Measurements from ENCODE around the gene MAP4K2. TPM values are rescaled to one million over a fixed set of nuclear protein-coding genes. Genes with fewer than 3 reads are reported as not detected.

The MAP4K2 gene
- total and polyA plus RNA-seq, 2 of the 13 experiments (the other 11 are each of a cell fraction or from before 2014, with no cell fraction given), result 8.3 to 17.6 TPM

DNA sequence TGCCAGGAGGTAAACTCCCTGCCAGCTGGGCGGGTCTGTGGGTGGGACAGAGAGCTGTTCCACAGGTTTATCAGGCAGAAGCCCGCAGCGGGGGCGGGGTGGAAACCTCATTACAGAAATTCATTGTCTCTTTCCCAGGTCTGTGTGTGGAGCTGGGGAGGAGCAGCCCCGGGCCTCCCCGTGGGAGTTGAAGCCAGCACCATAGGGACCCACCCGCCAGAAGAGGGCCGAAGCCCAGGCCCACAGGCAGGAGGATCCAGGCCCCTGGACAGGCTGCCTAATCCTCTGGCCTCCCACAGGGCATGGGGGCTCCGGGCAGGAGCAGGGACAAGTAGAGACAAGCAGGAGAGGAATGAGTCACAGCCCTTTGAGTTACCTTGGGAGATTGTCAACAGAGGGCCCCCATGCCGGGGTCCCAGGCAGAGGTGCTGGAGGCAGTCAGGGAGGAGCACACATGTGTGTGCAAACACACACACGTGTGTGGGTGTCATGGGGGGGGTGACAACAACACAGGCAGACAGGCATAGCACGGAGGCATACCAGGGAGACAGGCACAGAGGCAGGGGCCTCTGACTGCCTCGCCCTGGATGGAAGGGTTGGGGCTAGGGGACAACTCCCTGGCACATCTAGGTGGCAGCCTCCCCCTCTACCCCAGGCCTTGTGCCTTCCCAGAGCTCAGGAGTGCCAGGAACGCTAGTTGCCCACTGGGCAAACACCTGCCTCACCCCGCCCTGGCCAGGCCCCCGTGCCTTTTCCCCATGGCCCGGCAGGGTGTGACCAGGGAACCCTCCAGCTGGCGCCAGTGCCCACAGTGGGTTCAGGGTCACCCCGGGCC lies 40.1 kb upstream of the MAP4K2 start (continued):
- TF ChIP-seq, protein P1, sequence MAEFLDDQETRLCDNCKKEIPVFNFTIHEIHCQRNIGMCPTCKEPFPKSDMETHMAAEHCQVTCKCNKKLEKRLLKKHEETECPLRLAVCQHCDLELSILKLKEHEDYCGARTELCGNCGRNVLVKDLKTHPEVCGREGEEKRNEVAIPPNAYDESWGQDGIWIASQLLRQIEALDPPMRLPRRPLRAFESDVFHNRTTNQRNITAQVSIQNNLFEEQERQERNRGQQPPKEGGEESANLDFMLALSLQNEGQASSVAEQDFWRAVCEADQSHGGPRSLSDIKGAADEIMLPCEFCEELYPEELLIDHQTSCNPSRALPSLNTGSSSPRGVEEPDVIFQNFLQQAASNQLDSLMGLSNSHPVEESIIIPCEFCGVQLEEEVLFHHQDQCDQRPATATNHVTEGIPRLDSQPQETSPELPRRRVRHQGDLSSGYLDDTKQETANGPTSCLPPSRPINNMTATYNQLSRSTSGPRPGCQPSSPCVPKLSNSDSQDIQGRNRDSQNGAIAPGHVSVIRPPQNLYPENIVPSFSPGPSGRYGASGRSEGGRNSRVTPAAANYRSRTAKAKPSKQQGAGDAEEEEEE (CRISPR knock-in tag; IDR thresholded peaks at IDR 0.05; ENCODE audit: borderline replicate concordance), result no peak
- TF ChIP-seq ASH2L (IDR thresholded peaks at IDR 0.05; ENCODE audit: insufficient read length, low read depth, low read length), result no peak
- peak; percentile 30; the same call in 1 of the 2 replicates for TF ChIP-seq FOXJ3 (CRISPR knock-in tag; IDR thresholded peaks at IDR 0.05; ENCODE audit: borderline replicate concordance)
- TF ChIP-seq DNMT3B (CRISPR knock-in tag; conservative IDR thresholded peaks at IDR 0.05), result 0 out of 2 replicates have a peak, but pooled peaks have one; percentile 43
- TF ChIP-seq, protein P2, sequence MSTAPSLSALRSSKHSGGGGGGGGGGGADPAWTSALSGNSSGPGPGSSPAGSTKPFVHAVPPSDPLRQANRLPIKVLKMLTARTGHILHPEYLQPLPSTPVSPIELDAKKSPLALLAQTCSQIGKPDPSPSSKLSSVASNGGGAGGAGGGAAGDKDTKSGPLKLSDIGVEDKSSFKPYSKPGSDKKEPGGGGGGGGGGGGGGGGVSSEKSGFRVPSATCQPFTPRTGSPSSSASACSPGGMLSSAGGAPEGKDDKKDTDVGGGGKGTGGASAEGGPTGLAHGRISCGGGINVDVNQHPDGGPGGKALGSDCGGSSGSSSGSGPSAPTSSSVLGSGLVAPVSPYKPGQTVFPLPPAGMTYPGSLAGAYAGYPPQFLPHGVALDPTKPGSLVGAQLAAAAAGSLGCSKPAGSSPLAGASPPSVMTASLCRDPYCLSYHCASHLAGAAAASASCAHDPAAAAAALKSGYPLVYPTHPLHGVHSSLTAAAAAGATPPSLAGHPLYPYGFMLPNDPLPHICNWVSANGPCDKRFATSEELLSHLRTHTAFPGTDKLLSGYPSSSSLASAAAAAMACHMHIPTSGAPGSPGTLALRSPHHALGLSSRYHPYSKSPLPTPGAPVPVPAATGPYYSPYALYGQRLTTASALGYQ (CRISPR knock-in tag; IDR thresholded peaks at IDR 0.05), result no peak; the same call in 1 of the 2 replicates
- TF ChIP-seq ZNF891 (CRISPR knock-in tag; IDR thresholded peaks at IDR 0.05), result no peak
- peak; percentile 55; the same call in 1 of the 2 replicates for TF ChIP-seq KAT8 (CRISPR knock-in tag; IDR thresholded peaks at IDR 0.05)
- TF ChIP-seq ZNF205 (CRISPR knock-in tag; IDR thresholded peaks at IDR 0.05), result 0 out of 2 replicates have a peak, but pooled peaks have one; percentile 28
- no peak for TF ChIP-seq ZNF567 (CRISPR knock-in tag; IDR thresholded peaks at IDR 0.05; ENCODE audit: borderline replicate concordance)
- TF ChIP-seq, protein P3, sequence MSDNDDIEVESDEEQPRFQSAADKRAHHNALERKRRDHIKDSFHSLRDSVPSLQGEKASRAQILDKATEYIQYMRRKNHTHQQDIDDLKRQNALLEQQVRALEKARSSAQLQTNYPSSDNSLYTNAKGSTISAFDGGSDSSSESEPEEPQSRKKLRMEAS (IDR thresholded peaks at IDR 0.05), result peak; percentile 72; the same call in 1 of the 2 replicates
- TF ChIP-seq, protein P4, sequence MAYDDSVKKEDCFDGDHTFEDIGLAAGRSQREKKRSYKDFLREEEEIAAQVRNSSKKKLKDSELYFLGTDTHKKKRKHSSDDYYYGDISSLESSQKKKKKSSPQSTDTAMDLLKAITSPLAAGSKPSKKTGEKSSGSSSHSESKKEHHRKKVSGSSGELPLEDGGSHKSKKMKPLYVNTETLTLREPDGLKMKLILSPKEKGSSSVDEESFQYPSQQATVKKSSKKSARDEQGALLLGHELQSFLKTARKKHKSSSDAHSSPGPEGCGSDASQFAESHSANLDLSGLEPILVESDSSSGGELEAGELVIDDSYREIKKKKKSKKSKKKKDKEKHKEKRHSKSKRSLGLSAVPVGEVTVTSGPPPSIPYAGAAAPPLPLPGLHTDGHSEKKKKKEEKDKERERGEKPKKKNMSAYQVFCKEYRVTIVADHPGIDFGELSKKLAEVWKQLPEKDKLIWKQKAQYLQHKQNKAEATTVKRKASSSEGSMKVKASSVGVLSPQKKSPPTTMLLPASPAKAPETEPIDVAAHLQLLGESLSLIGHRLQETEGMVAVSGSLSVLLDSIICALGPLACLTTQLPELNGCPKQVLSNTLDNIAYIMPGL (CRISPR knock-in tag; IDR thresholded peaks at IDR 0.05; ENCODE audit: borderline replicate concordance in 1 of 2, low read depth in 1 of 2), result peak in 1 of 2 experiments; percentile 52; a peak in 1 of 4 replicates
- TF ChIP-seq SIX4 (CRISPR knock-in tag; IDR thresholded peaks at IDR 0.05), result no peak
- TF ChIP-seq ZFY (CRISPR knock-in tag; IDR thresholded peaks at IDR 0.05), result peak; percentile 45; the same call in 1 of the 2 replicates
- TF ChIP-seq RBFOX2 (IDR thresholded peaks at IDR 0.05; ENCODE audit: low read depth, low read length), result no peak
- TF ChIP-seq CCAR2 (optimal IDR thresholded peaks at IDR 0.05; ENCODE audit: low read depth, low read length), result no peak
- TF ChIP-seq ZFX (CRISPR knock-in tag; IDR thresholded peaks at IDR 0.05; ENCODE audit: low read depth), result peak; percentile 60
- TF ChIP-seq, protein P5, sequence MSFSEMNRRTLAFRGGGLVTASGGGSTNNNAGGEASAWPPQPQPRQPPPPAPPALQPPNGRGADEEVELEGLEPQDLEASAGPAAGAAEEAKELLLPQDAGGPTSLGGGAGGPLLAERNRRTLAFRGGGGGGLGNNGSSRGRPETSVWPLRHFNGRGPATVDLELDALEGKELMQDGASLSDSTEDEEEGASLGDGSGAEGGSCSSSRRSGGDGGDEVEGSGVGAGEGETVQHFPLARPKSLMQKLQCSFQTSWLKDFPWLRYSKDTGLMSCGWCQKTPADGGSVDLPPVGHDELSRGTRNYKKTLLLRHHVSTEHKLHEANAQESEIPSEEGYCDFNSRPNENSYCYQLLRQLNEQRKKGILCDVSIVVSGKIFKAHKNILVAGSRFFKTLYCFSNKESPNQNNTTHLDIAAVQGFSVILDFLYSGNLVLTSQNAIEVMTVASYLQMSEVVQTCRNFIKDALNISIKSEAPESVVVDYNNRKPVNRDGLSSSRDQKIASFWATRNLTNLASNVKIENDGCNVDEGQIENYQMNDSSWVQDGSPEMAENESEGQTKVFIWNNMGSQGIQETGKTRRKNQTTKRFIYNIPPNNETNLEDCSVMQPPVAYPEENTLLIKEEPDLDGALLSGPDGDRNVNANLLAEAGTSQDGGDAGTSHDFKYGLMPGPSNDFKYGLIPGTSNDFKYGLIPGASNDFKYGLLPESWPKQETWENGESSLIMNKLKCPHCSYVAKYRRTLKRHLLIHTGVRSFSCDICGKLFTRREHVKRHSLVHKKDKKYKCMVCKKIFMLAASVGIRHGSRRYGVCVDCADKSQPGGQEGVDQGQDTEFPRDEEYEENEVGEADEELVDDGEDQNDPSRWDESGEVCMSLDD (CRISPR knock-in tag; IDR thresholded peaks at IDR 0.05; ENCODE audit: borderline replicate concordance), result peak; percentile 28; the same call in 1 of the 2 replicates
- TF ChIP-seq MZF1 (CRISPR knock-in tag; IDR thresholded peaks at IDR 0.05; ENCODE audit: borderline replicate concordance), result no peak
